GM23338 (cell line): Measurements from ENCODE around the gene NXN. TPM values are rescaled to one million over a fixed set of nuclear protein-coding genes. Genes with fewer than 3 reads are reported as not detected.

ENCODE experiments used
- ATAC-seq: fragments of 200-7000 bp; cut with Tn5 transposase; 3 replicates; pipeline ENCODE4 v1.9.1; 2020
- DNase-seq: peaks from one replicate; pipeline ENCODE4 v3.0.0-alpha.2; 2015; ENCODE audit warnings: low spot score
- H2AFZ ChIP-seq: fragments of 200-600 bp; sonication (generic); 2 replicates; pipeline ENCODE4 v1.8.0; 2016; ENCODE audit warnings: antibody characterized with exemption, mild to moderate bottlenecking, moderate library complexity
- H3F3A ChIP-seq: fragments of 200-600 bp; sonication (generic); replicated peaks from 2 replicates; pipeline ENCODE4 v1.8.0; 2017; ENCODE audit warnings: antibody characterized with exemption, mixed run types, low read depth
- H3K27ac ChIP-seq: fragments of 200-600 bp; sonication (generic); 2 replicates; pipeline ENCODE4 v1.6.1; 2016; ENCODE audit warnings: low read depth
- H3K27me3 ChIP-seq: fragments of 200-600 bp; sonication (generic); 2 replicates; pipeline ENCODE4 v1.8.0; 2016; ENCODE audit warnings: mild to moderate bottlenecking, mixed run types, moderate library complexity; ENCODE audit not compliant: insufficient read depth
- H3K36me3 ChIP-seq: fragments of 200-600 bp; sonication (generic); 2 replicates; pipeline ENCODE4 v1.8.0; 2016; ENCODE audit warnings: mild to moderate bottlenecking; ENCODE audit not compliant: insufficient read depth
- H3K4me1 ChIP-seq: fragments of 200-600 bp; sonication (generic); 2 replicates; pipeline ENCODE4 v1.8.0; 2016; ENCODE audit warnings: mild to moderate bottlenecking, moderate library complexity; ENCODE audit not compliant: insufficient read depth
- H3K4me2 ChIP-seq: fragments of 200-600 bp; sonication (generic); 2 replicates; pipeline ENCODE4 v1.7.1; 2017; ENCODE audit warnings: mixed run types
- H3K4me3 ChIP-seq: fragments of 200-600 bp; sonication (generic); 2 replicates; pipeline ENCODE4 v1.6.1; 2016; ENCODE audit warnings: mixed run types
- H3K79me2 ChIP-seq: fragments of 200-600 bp; sonication (generic); replicated peaks from 2 replicates; pipeline ENCODE4 v1.8.0; 2017; ENCODE audit warnings: mild to moderate bottlenecking; ENCODE audit not compliant: insufficient read depth
- H3K9me2 ChIP-seq: fragments of 200-600 bp; sonication (generic); 2 replicates; pipeline ENCODE4 v1.8.0; 2017; ENCODE audit not compliant: insufficient read depth
- H4K20me1 ChIP-seq: fragments of 200-600 bp; sonication (generic); replicated peaks from 2 replicates; pipeline ENCODE4 v1.8.0; 2017; ENCODE audit warnings: mild to moderate bottlenecking; ENCODE audit not compliant: insufficient read depth
- H3K27ac Mint-ChIP-seq: 2 replicates; pipeline ENCODE4 v1.8.0; 2020; ENCODE audit warnings: inconsistent platforms, mild to moderate bottlenecking, moderate library complexity, mixed read lengths
- H3K27me3 Mint-ChIP-seq: 3 replicates; pipeline ENCODE4 v1.8.0; 2022; ENCODE audit warnings: low read depth, mild to moderate bottlenecking, moderate library complexity, mixed read lengths, inconsistent platforms; ENCODE audit not compliant: insufficient read depth, poor library complexity
- H3K36me3 Mint-ChIP-seq: 3 replicates; pipeline ENCODE4 v1.8.0; 2021; ENCODE audit warnings: low read depth, mild to moderate bottlenecking, inconsistent platforms, moderate library complexity, mixed read lengths
- H3K4me1 Mint-ChIP-seq: 3 replicates; pipeline ENCODE4 v1.8.0; 2020; ENCODE audit warnings: mild to moderate bottlenecking, inconsistent platforms, mixed read lengths
- H3K4me3 Mint-ChIP-seq: 3 replicates; pipeline ENCODE4 v1.8.0; 2021; ENCODE audit warnings: moderate library complexity, mild to moderate bottlenecking, inconsistent platforms, mixed read lengths
- H3K9me3 Mint-ChIP-seq: 3 replicates; pipeline ENCODE4 v1.8.0; 2020; ENCODE audit warnings: moderate library complexity, mild to moderate bottlenecking, inconsistent platforms, mixed read lengths
- CREB1 ChIP-seq: fragments of 250-450 bp; sonication (Bioruptor Pico); IDR thresholded peaks from 2 replicates; pipeline ENCODE4 v1.5.0; 2020; ENCODE audit warnings: low read depth, mild to moderate bottlenecking, moderate library complexity
- EZH2 ChIP-seq: fragments of 200-600 bp; sonication (generic); IDR thresholded peaks from one replicate; pipeline ENCODE4 v1.8.0; 2017; ENCODE audit warnings: antibody characterized with exemption, mild to moderate bottlenecking, low read depth; ENCODE audit not compliant: unreplicated experiment
- EZH2phosphoT487 ChIP-seq: fragments of 200-600 bp; sonication (generic); IDR thresholded peaks from one replicate; pipeline ENCODE4 v1.8.1; 2018; ENCODE audit warnings: antibody characterized with exemption; ENCODE audit not compliant: unreplicated experiment
- JUNB ChIP-seq: IDR thresholded peaks from one replicate; pipeline ENCODE4 v1.6.1; 2016; ENCODE audit warnings: antibody characterized with exemption; ENCODE audit not compliant: unreplicated experiment
- NANOG ChIP-seq: IDR thresholded peaks from 2 replicates; pipeline ENCODE4 v1.6.1; 2016; ENCODE audit warnings: antibody characterized with exemption, borderline replicate concordance
- POLR2AphosphoS5 ChIP-seq: IDR thresholded peaks from 2 replicates; pipeline ENCODE4 v1.6.1; 2016; ENCODE audit warnings: antibody characterized with exemption, low read depth
- STAT1 ChIP-seq: IDR thresholded peaks from one replicate; pipeline ENCODE4 v1.6.1; 2016; ENCODE audit warnings: antibody characterized with exemption; ENCODE audit not compliant: unreplicated experiment
- ZNF114 ChIP-seq: fragments of 250-450 bp; sonication (Bioruptor Pico); IDR thresholded peaks from 2 replicates; pipeline ENCODE4 v1.5.0; 2020; ENCODE audit warnings: mild to moderate bottlenecking, moderate library complexity
- ZNF331 ChIP-seq: fragments of 250-450 bp; sonication (Bioruptor Pico); IDR thresholded peaks from 2 replicates; pipeline ENCODE4 v1.5.0; 2020; ENCODE audit warnings: low read depth, mild to moderate bottlenecking, moderate library complexity
- polyA plus RNA-seq: library from polyadenylated mRNA; unstranded; fragments of >200 nt; fragmentation: Nextera tagmentation; extraction: Ambion mirVana; gene quantifications from 2 replicates; pipeline ENCODE4 v1.2.1, GENCODE V29; 2016
- total RNA-seq: library from RNA; depleted of rRNA; stranded (reverse); fragments of >200 nt; shearing (Covaris generic); gene quantifications from 2 replicates; pipeline ENCODE4 v1.2.3, GENCODE V29; 2014
- TF ChIP-seq, protein P1 (sequence below): IDR thresholded peaks from one replicate; pipeline ENCODE4 v1.6.1; 2018; ENCODE audit warnings: antibody characterized with exemption; ENCODE audit not compliant: unreplicated experiment
- TF ChIP-seq, protein P2 (sequence below): IDR thresholded peaks from 2 replicates; pipeline ENCODE4 v1.6.1; 2016; ENCODE audit warnings: antibody characterized with exemption
- TF ChIP-seq, protein P3 (sequence below), 2 experiments: fragments of 200-600 bp in 1 of 2; sonication (generic) in 1 of 2; conservative IDR thresholded peaks; 2 replicates each; pipeline versions ENCODE4 v1.5.1 to v1.6.1; 2016 to 2017; ENCODE audit warnings: antibody characterized with exemption in 2 of 2, low read depth in 2 of 2, mild to moderate bottlenecking in 2 of 2, moderate library complexity in 1 of 2
- TF ChIP-seq, protein P4 (sequence below): fragments of 250-450 bp; sonication (Bioruptor Pico); IDR thresholded peaks from 2 replicates; pipeline ENCODE4 v1.5.0; 2020; ENCODE audit warnings: mild to moderate bottlenecking, moderate library complexity

Gene NXN
- total and polyA plus RNA-seq, 2 experiments from 2014 or later: 31.8 to 105 TPM

DNA sequence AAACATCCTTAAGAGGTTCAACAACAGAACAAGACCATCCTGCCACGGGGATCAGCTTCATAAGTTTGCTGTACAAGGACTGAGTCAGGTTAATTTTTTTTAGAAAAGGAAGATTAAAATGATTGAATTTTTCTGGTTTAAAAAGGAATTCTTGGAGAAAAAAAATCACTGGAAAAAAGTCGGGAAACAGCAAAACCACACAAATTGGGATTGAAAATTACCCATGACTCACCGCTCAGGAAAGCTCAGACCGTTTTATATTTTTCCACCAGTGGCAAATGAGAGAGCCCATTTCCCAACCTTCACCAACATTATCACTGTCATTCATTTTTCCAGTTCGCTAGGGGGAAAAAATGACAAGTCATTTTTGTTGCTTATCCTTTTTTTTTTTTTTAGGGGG, 150.8 kb downstream of the NXN start:
- H4K20me1 ChIP-seq: peaks cover 5% of the 10 kb centered on the region
- H3K36me3 Mint-ChIP-seq: peaks cover 27% of the 10 kb centered on the region
- ATAC-seq (no peak), DNase-seq (no peak)
- no peak overlapping the region for H3K4me2 ChIP-seq
- H3K36me3 ChIP-seq: peaks cover 5% of the 10 kb centered on the region; the same call in 1 of the 2 replicates
- H3K4me1 ChIP-seq: 0 out of 2 replicates have a peak, but pooled peaks cover 3% of the 10 kb centered on the region
- H3K4me3 ChIP-seq: no peak overlapping the region
- H2AFZ ChIP-seq: no peak overlapping the region
- no peak overlapping the region for H3K4me3 Mint-ChIP-seq
- H3K9me3 Mint-ChIP-seq: no peaks in the 10 kb centered on the region; the same call in 2 of the 3 replicates
- H3K27me3 ChIP-seq: no peaks in the 10 kb centered on the region
- H3K27ac ChIP-seq: no peak overlapping the region
- no peaks in the 10 kb centered on the region for H3K9me2 ChIP-seq
- no peaks in the 10 kb centered on the region for H3F3A ChIP-seq
- peaks cover 2% of the 10 kb centered on the region for H3K27me3 Mint-ChIP-seq
- TF ChIP-seq, protein P1, sequence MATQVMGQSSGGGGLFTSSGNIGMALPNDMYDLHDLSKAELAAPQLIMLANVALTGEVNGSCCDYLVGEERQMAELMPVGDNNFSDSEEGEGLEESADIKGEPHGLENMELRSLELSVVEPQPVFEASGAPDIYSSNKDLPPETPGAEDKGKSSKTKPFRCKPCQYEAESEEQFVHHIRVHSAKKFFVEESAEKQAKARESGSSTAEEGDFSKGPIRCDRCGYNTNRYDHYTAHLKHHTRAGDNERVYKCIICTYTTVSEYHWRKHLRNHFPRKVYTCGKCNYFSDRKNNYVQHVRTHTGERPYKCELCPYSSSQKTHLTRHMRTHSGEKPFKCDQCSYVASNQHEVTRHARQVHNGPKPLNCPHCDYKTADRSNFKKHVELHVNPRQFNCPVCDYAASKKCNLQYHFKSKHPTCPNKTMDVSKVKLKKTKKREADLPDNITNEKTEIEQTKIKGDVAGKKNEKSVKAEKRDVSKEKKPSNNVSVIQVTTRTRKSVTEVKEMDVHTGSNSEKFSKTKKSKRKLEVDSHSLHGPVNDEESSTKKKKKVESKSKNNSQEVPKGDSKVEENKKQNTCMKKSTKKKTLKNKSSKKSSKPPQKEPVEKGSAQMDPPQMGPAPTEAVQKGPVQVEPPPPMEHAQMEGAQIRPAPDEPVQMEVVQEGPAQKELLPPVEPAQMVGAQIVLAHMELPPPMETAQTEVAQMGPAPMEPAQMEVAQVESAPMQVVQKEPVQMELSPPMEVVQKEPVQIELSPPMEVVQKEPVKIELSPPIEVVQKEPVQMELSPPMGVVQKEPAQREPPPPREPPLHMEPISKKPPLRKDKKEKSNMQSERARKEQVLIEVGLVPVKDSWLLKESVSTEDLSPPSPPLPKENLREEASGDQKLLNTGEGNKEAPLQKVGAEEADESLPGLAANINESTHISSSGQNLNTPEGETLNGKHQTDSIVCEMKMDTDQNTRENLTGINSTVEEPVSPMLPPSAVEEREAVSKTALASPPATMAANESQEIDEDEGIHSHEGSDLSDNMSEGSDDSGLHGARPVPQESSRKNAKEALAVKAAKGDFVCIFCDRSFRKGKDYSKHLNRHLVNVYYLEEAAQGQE: no peak
- TF ChIP-seq, protein P2, sequence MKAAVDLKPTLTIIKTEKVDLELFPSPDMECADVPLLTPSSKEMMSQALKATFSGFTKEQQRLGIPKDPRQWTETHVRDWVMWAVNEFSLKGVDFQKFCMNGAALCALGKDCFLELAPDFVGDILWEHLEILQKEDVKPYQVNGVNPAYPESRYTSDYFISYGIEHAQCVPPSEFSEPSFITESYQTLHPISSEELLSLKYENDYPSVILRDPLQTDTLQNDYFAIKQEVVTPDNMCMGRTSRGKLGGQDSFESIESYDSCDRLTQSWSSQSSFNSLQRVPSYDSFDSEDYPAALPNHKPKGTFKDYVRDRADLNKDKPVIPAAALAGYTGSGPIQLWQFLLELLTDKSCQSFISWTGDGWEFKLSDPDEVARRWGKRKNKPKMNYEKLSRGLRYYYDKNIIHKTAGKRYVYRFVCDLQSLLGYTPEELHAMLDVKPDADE: no peak
- TF ChIP-seq CREB1 (CRISPR knock-in tag): no peak
- TF ChIP-seq POLR2AphosphoS5: no peak
- no peak for TF ChIP-seq ZNF331 (CRISPR knock-in tag)
- TF ChIP-seq, protein P3, sequence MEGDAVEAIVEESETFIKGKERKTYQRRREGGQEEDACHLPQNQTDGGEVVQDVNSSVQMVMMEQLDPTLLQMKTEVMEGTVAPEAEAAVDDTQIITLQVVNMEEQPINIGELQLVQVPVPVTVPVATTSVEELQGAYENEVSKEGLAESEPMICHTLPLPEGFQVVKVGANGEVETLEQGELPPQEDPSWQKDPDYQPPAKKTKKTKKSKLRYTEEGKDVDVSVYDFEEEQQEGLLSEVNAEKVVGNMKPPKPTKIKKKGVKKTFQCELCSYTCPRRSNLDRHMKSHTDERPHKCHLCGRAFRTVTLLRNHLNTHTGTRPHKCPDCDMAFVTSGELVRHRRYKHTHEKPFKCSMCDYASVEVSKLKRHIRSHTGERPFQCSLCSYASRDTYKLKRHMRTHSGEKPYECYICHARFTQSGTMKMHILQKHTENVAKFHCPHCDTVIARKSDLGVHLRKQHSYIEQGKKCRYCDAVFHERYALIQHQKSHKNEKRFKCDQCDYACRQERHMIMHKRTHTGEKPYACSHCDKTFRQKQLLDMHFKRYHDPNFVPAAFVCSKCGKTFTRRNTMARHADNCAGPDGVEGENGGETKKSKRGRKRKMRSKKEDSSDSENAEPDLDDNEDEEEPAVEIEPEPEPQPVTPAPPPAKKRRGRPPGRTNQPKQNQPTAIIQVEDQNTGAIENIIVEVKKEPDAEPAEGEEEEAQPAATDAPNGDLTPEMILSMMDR (conservative IDR thresholded peaks at IDR 0.05; ENCODE audit: low read depth in 2 of 2): no peak
- TF ChIP-seq, protein P4, sequence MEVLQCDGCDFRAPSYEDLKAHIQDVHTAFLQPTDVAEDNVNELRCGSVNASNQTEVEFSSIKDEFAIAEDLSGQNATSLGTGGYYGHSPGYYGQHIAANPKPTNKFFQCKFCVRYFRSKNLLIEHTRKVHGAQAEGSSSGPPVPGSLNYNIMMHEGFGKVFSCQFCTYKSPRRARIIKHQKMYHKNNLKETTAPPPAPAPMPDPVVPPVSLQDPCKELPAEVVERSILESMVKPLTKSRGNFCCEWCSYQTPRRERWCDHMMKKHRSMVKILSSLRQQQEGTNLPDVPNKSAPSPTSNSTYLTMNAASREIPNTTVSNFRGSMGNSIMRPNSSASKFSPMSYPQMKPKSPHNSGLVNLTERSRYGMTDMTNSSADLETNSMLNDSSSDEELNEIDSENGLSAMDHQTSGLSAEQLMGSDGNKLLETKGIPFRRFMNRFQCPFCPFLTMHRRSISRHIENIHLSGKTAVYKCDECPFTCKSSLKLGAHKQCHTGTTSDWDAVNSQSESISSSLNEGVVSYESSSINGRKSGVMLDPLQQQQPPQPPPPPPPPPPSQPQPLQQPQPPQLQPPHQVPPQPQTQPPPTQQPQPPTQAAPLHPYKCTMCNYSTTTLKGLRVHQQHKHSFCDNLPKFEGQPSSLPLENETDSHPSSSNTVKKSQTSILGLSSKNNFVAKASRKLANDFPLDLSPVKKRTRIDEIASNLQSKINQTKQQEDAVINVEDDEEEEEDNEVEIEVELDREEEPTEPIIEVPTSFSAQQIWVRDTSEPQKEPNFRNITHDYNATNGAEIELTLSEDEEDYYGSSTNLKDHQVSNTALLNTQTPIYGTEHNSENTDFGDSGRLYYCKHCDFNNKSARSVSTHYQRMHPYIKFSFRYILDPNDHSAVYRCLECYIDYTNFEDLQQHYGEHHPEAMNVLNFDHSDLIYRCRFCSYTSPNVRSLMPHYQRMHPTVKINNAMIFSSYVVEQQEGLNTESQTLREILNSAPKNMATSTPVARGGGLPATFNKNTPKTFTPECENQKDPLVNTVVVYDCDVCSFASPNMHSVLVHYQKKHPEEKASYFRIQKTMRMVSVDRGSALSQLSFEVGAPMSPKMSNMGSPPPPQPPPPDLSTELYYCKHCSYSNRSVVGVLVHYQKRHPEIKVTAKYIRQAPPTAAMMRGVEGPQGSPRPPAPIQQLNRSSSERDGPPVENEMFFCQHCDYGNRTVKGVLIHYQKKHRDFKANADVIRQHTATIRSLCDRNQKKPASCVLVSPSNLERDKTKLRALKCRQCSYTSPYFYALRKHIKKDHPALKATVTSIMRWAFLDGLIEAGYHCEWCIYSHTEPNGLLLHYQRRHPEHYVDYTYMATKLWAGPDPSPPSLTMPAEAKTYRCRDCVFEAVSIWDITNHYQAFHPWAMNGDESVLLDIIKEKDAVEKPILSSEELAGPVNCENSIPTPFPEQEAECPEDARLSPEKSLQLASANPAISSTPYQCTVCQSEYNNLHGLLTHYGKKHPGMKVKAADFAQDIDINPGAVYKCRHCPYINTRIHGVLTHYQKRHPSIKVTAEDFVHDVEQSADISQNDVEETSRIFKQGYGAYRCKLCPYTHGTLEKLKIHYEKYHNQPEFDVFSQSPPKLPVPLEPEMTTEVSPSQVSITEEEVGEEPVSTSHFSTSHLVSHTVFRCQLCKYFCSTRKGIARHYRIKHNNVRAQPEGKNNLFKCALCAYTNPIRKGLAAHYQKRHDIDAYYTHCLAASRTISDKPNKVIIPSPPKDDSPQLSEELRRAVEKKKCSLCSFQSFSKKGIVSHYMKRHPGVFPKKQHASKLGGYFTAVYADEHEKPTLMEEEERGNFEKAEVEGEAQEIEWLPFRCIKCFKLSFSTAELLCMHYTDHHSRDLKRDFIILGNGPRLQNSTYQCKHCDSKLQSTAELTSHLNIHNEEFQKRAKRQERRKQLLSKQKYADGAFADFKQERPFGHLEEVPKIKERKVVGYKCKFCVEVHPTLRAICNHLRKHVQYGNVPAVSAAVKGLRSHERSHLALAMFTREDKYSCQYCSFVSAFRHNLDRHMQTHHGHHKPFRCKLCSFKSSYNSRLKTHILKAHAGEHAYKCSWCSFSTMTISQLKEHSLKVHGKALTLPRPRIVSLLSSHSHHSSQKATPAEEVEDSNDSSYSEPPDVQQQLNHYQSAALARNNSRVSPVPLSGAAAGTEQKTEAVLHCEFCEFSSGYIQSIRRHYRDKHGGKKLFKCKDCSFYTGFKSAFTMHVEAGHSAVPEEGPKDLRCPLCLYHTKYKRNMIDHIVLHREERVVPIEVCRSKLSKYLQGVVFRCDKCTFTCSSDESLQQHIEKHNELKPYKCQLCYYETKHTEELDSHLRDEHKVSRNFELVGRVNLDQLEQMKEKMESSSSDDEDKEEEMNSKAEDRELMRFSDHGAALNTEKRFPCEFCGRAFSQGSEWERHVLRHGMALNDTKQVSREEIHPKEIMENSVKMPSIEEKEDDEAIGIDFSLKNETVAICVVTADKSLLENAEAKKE (CRISPR knock-in tag): no peak
- TF ChIP-seq EZH2phosphoT487: no peak
- TF ChIP-seq JUNB: no peak
- no peak for TF ChIP-seq EZH2
- no peak for TF ChIP-seq NANOG
- TF ChIP-seq STAT1: no peak
- no peak for TF ChIP-seq ZNF114 (CRISPR knock-in tag)
- H3K27ac Mint-ChIP-seq: no peak overlapping the region
- peaks cover 58% of the 10 kb centered on the region for H3K79me2 ChIP-seq
- H3K4me1 Mint-ChIP-seq: peaks cover 6% of the 10 kb centered on the region; the same call in 2 of the 3 replicates
